NK-92 treated with Interleukin-12 subunit alpha and Interleukin-12 subunit beta, amount 100 ng/mL, for 24 hours (cell line): Measurements from ENCODE around the gene HMGN4.
A peak's percentile ranks its signal among the peaks of the same experiment; 100 is the strongest.

Experiments
- DNase-seq: peaks from one replicate; lab custom pipeline; 2025; lab: John Stamatoyannopoulos, UW

The HMGN4 gene

DNA sequence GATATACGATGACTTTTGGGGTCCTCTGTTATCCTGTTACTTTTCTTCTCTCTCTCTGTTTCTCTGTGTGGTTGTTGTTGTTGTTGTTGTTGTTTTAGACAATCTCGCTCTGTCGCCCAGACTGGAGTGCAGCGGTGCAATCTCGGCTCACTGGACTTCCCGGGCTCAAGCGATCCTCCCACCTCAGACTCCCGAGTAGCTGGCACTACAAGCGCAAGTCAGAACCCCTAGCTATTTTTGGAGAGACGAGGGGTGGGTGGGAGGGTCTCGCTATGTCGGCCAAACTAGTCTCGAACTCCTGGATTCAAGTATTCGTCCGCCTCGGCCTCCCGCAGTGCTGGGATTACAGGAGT, 39.5 kb downstream of the HMGN4 start:
- DNase-seq, result no peak

DNA sequence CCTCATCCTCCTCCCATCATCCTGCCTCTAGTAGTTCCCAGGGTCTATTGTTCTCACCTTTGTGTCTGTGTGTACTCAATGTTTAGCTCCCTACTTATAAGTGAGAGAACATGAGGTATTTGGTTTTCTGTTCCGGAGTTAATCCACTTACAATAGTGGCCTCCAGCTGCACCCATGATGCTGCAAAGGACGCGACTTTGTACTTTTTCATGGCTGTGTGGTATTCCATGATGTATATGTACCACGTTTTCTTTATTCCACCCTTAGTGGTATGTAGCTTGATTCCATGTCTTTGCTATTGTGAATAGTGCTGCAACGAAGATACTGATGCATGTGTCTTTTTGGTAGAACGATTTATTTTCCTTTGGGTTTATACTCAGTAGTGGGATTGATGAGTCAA, 40.1 kb downstream of the HMGN4 start:
- DNase-seq, result no peak

DNA sequence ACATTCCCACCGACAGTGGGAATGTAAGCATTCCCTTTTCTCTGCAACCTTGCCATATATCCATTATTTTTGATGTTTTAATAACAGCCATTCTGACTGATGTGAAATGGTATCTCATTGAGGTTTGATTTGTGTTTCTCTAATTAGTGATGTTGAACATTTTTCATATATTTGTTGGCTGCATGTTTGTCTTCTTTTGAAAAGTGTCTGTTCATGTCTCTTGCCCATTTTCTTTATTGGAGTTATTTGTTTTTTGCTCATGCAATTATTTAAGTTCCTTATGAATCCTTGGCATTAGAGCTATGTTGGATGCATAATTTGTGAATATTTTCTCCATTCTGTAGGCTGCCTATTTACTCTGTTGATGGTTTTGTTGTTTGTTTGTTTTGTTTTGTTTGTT, 40.6 kb downstream of the HMGN4 start:
- DNase-seq, result no peak

DNA sequence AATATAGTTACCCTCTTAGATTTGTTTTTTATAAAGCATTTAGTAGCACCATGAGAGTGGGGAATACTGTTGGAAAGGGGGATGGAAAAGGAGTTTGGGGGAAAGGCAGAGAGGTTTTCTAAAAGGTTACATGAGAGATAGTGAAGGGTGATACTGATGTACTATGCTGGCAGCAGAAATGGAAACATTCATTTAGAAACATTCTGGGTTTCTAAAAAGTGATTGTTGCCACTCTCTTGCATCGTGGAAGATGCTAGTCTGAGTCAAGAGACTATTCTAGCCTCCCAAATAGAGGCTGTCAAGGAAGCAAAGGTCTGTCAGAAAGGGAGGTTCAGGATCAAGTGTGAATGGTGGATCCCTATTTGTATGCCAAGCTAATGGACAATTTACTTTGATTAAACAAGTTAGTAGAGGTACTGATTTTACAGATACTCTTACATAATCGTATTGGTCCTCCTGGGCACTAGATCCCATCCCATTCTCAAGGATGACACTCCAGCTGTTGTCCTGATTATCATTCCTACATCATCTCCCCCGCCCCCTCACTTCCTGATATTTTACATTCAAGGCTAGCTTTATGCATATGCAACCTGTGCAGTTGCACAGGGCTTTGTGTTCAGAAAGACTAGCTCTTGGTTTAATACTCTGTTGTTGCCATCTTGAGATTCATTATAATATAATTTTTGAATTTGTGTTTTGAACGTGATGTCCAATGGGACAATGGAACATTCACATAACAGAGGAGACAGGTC, 43.2 kb downstream of the HMGN4 start:
- DNase-seq, result no peak

DNA sequence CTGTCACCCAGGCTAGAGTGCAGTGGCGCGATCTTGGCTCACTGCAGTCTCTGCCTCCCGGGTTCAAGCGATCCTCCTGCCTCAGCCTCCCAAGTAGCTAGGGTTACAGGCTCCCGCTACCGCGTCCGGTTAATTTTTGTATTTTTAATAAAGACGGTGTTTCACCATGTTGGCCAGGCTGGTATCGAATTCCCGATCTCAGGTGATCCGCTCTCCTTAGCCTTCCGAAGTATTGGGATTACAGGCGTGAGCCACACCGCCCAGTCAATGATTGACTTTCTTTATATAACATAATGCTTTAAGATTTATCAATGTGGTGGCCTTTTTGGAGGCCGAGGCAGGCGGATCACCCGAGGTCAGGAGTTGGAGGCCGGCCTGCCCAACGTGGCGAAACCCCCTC, 50.8 kb downstream of the HMGN4 start:
- DNase-seq, result no peak

DNA sequence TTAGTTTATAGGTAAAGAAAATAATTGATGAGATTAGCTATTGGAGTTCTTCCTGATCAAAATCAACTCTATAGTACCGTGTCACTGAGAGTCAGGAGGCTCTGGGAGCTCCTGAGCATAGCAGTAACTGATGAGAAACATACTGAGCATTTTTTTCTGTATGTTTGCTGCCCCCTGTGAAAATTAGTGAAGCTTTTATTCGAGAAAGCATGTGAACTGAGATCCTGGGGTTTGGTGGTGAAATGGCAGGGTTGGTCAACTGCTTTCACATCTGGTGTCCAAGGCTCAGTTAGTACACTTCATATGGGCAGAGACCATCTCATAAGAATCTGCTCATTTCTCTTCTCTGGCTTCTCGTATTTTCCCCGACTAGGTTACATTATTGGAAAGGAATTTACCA, 54.5 kb downstream of the HMGN4 start:
- no peak for DNase-seq

DNA sequence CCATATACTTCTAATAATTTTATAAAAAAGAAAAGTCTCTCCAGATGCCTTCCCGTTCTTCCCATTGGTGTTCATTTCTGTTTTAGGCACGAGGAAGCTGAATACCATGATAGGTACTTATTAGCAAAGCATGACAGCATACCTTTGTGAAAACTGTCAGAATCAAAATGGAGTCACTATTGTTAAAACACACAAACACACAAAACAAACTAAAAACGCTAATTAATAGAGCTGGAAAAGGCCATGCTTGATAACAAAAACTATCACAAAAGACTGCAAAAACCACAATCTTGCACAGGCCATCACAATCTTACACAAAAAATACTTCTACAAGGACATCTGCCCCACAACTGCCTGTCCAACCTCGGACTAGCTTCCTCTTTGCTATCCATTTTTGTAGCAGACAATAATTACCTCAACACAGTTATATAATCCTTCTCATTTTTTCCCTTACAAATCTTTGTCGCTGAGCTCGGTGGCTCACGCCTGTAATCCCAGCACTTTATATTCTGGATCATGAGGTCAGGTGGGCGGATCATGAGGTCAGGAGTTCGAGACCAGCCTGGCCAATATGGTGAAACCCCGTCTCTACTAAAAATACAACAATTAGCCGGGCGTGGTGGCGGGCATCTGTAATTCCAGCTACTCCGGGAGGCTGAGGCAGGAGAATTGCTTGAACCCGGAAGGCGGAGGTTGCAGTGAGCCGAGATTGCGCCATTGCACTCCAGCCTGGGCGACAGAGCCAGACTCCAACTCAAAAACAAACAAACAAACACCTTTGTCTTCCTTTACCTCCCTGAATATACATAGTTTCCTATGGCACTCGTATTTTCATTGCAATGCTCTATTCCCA, 55.3 kb downstream of the HMGN4 start:
- DNase-seq, result no peak

DNA sequence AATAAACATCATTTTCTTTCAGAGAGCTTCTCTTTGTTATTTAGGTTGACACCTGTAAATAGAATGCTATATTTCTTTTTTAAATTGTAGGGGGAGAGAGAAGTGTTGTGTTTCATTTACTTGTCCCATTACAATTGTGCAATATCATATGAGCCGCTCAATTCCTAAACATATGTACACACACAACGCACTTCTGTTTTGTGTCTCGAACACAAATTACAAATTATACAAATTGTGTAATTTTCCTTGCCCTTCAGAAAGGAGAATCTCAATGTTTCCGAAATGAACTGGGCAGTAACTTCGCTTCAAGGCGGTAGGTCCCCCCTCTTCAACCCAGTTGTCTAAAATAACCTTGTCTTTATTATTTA, 55.9 kb downstream of the HMGN4 start:
- DNase-seq, result no peak

DNA sequence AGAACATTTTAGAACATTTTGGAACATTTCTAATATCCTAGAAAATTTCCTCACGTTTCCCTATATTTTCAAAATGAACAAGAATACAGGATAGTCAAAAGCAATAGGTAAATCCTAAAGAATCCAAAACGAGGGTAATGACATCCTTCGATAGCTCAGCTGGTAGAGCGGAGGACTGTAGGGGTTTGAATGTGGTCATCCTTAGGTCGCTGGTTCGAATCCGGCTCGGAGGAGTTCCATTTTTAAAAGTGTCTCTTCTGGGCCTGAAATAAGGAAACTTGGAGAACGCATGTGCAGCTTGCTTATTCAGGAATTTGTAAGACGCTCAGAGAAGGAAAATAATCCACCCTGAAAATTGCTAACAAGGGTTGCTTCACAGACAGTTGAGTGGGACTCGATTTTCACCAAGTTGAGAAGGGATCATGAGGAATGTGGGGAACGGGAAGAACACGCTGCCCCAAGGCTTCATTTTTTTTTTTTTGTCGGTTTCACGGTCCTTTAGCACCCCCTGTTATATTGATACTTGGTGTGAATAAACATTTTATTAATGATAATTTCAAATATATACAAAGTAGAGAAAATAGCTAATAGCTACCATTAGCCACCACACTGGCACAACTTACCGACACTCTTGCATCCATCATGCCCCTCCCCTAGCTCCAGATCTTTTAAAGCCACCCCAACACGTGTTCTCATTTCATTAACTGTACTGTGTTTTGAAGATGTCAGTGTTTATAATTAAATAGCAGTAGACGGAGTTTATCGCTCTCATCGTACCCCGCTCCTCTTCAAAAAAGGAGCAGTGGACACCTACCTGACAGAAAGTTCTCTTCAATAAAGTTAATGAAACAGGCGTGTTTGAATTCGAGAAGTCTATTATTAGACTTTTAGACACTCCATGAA, 56.8 kb downstream of the HMGN4 start:
- DNase-seq, result no peak

DNA sequence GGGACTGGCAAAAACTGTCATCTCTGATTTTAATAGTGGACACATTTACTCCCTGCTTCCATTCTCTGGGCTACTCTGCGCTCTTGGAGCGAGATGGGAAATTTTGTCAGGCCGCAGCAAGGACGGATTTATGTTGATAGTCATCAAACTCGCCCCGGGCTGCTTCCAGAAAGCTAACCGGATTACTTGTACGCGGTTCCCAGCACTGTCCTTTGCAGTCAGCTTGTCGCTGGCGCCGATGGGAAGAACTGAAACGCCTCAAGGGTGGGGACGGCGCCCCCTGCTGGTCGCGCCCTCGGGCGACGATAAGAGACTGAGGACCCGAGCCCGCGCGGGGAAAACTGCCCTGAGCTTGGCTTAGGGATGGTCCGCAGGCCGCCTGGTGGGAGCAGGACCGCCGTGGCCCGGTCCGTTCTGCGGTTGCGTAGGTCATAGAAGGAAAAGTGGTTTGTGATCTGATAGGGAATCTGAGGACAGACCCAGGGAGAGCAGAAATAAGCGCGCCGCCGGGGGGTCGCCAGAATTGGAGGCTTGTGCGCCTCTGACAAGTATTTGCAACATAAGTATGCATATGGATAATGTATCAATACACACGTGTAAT, 57.6 kb downstream of the HMGN4 start:
- peak; percentile 88 for DNase-seq
